A673 (cell line): ENCODE measurements around the gene C12orf57. TPM values are rescaled to one million over a fixed set of nuclear protein-coding genes. Genes with fewer than 3 reads are reported as not detected.
A peak's percentile ranks its signal among the peaks of the same experiment; 100 is the strongest.

ENCODE experiments used
- BruUV-seq: library from RNA; stranded (reverse); fragments of 400-500 nt; replicated peaks from 2 replicates; lab custom pipeline; 2021; lab: Mats Ljungman, UMichigan
- CTCF ChIA-PET: fragments of 300-600 bp; sonication (Branson Sonifier 250); formaldehyde crosslinking; loops from one replicate; lab custom pipeline; 2022; ENCODE audit warnings: antibody characterized with exemption; lab: Charles Lee
- POLR2A ChIA-PET: fragments of 300-600 bp; sonication (Branson Sonifier 250); formaldehyde crosslinking; loops from one replicate; lab custom pipeline; 2022; ENCODE audit warnings: antibody characterized with exemption; ENCODE audit not compliant: low non-redundant PET; lab: Charles Lee
- DNase-seq: peaks from one replicate; pipeline ENCODE4 v3.0.0-alpha.2; 2015; ENCODE audit warnings: low spot score
- H3K27ac ChIP-seq: fragments of 200-600 bp; sonication (generic); 2 replicates; pipeline ENCODE4 v1.5.1; 2016; ENCODE audit warnings: mixed run types, low read depth, mild to moderate bottlenecking, mixed read lengths, antibody characterized with exemption, low read length; ENCODE audit not compliant: poor library complexity, severe bottlenecking
- H3K27me3 ChIP-seq: fragments of 200-600 bp; sonication (generic); replicated peaks from 2 replicates; pipeline ENCODE4 v1.6.1; 2017; ENCODE audit warnings: mixed run types, low read depth, mild to moderate bottlenecking, mixed read lengths, antibody characterized with exemption, low read length; ENCODE audit not compliant: insufficient read depth, poor library complexity
- H3K36me3 ChIP-seq: fragments of 200-600 bp; sonication (generic); 2 replicates; pipeline ENCODE4 v1.6.1; 2016; ENCODE audit warnings: mixed run types, mild to moderate bottlenecking, mixed read lengths, antibody characterized with exemption, low read length; ENCODE audit not compliant: insufficient read depth, poor library complexity, severe bottlenecking
- H3K4me1 ChIP-seq: fragments of 200-600 bp; sonication (generic); 2 replicates; pipeline ENCODE4 v1.6.1; 2017; ENCODE audit warnings: mixed run types, mild to moderate bottlenecking, mixed read lengths, antibody characterized with exemption, low read length; ENCODE audit not compliant: insufficient read depth, poor library complexity, severe bottlenecking
- H3K4me3 ChIP-seq: fragments of 200-600 bp; sonication (generic); 2 replicates; pipeline ENCODE4 v1.5.1; 2016; ENCODE audit warnings: low read depth, mixed run types, mild to moderate bottlenecking, mixed read lengths, low read length; ENCODE audit not compliant: poor library complexity, severe bottlenecking
- H3K9me3 ChIP-seq: fragments of 200-600 bp; sonication (generic); 2 replicates; pipeline ENCODE4 v1.6.1; 2016; ENCODE audit warnings: mixed run types, low read depth, mild to moderate bottlenecking, mixed read lengths, antibody characterized with exemption, low read length; ENCODE audit not compliant: poor library complexity, severe bottlenecking
- CTCF ChIP-seq: fragments of 300-800, 200-600 bp; sonication (generic); conservative IDR thresholded peaks from 2 replicates; pipeline ENCODE4 v1.5.1; 2017; ENCODE audit warnings: low read depth, mild to moderate bottlenecking, antibody characterized with exemption, low read length, moderate library complexity, mixed read lengths
- EZH2 ChIP-seq: fragments of 200-600 bp; sonication (generic); IDR thresholded peaks from 2 replicates; pipeline ENCODE4 v1.6.1; 2017; ENCODE audit warnings: borderline replicate concordance, low read depth, mild to moderate bottlenecking, mixed read lengths, antibody characterized with exemption, low read length; ENCODE audit not compliant: poor library complexity, severe bottlenecking
- intact Hi-C: fragments of 100-400 bp; cut with micrococcal nuclease; formaldehyde crosslinking; loops from one replicate; pipeline ENCODE4 v1.10.0; 2022; ENCODE audit not compliant: unreplicated experiment
- total RNA-seq: library from RNA; stranded (reverse); gene quantifications from 2 replicates; pipeline ENCODE4 v1.2.3, GENCODE V29; 2021

Gene C12orf57
- total RNA-seq, 1 experiment from 2014 or later, result 260 TPM

- CTCF ChIA-PET, result interaction anchor here (0.6 kb wide), 1 partner anchor 22 kb away, joined by 4 read pairs; no protein-coding TSS in a partner anchor
- no TSS peak for BruUV-seq
- Histone ChIP-seq H3K27ac (no peak overlapping the region), H3K27me3 (no peaks in the 10 kb centered on the region), H3K9me3 (no peaks in the 10 kb centered on the region), H3K4me3 (no peak overlapping the region), H3K36me3 (no peaks in the 10 kb centered on the region), H3K4me1 (peaks cover 7% of the 10 kb centered on the region)
- no peak for TF ChIP-seq EZH2
- no peak for TF ChIP-seq CTCF
- no peak for DNase-seq
- intact Hi-C loops, result no loop called here
- POLR2A ChIA-PET, result no interaction called here
Measured at GRCh38 chr12:6899427-6899826, 44.4 kb upstream of the C12orf57 start.

GRCh38 chr12:6899837-6900519 is 43.8 kb upstream of the C12orf57 start:
- ChIA-PET CTCF (interaction anchor here (0.6 kb wide), 1 partner anchor 21 kb away, joined by 4 read pairs; no protein-coding TSS in a partner anchor), POLR2A (interaction anchor here (0.9 kb wide), 1 partner anchor 31 kb away, joined by 3 read pairs; no protein-coding TSS in a partner anchor)
- H3K27ac ChIP-seq, result no peak overlapping the region
- peak; percentile 55 for DNase-seq
- intact Hi-C loops, result no loop called here
- BruUV-seq, result no TSS peak
- TF ChIP-seq CTCF (no peak), EZH2 (no peak)
- H3K36me3 ChIP-seq, result no peaks in the 10 kb centered on the region
- H3K4me1 ChIP-seq, result peaks cover 7% of the 10 kb centered on the region
- H3K27me3 ChIP-seq, result no peaks in the 10 kb centered on the region
- no peak overlapping the region for H3K4me3 ChIP-seq
- H3K9me3 ChIP-seq, result no peaks in the 10 kb centered on the region

GRCh38 chr12:6902448-6902847 is 41.4 kb upstream of the C12orf57 start:
- no TSS peak for BruUV-seq

More at GRCh38 chr12:6902448-6902847, 41.4 kb upstream of the C12orf57 start:
- H3K36me3 ChIP-seq, result no peaks in the 10 kb centered on the region
- CTCF ChIA-PET, result interaction anchor here (0.6 kb wide), 1 partner anchor 11 kb away, joined by 4 read pairs; no protein-coding TSS in a partner anchor
- POLR2A ChIA-PET, result no interaction called here
- peaks cover 7% of the 10 kb centered on the region for H3K4me1 ChIP-seq
- H3K9me3 ChIP-seq, result no peaks in the 10 kb centered on the region
- no peak for DNase-seq
- no peak overlapping the region for H3K4me3 ChIP-seq
- H3K27ac ChIP-seq, result no peak overlapping the region
- intact Hi-C loops, result no loop called here
- TF ChIP-seq CTCF (no peak), EZH2 (no peak)
- no peaks in the 10 kb centered on the region for H3K27me3 ChIP-seq
